Measurements from ENCODE around the gene CCT2. TPM values are rescaled to one million over a fixed set of nuclear protein-coding genes. Genes with fewer than 3 reads are reported as not detected.

The CCT2 gene
- total and polyA plus RNA-seq, 9 of the 15 experiments (the other 6 are each of a cell fraction or from before 2014, with no cell fraction given) = 341 to 738 (median 490) TPM

- TF ChIP-seq ZNF639 (CRISPR knock-in tag; conservative IDR thresholded peaks at IDR 0.05 in 1 of 2, IDR thresholded peaks at IDR 0.05 in 1 of 2) = no peak
- TF ChIP-seq ZNF23 (CRISPR knock-in tag; IDR thresholded peaks at IDR 0.05) = no peak
- no peak for TF ChIP-seq NFRKB (IDR thresholded peaks at IDR 0.05; ENCODE audit: low read depth)
- TF ChIP-seq ZNF511 (CRISPR knock-in tag; IDR thresholded peaks at IDR 0.05) = no peak
- TF ChIP-seq KAT8 (IDR thresholded peaks at IDR 0.05; ENCODE audit: low read depth) = no peak
- no peak for TF ChIP-seq TBL1XR1 (IDR thresholded peaks at IDR 0.05; ENCODE audit: low read length in 2 of 2)
- no peak for TF ChIP-seq ARID4B (CRISPR knock-in tag; IDR thresholded peaks at IDR 0.05)
- TF ChIP-seq ZNF121 (CRISPR knock-in tag; conservative IDR thresholded peaks at IDR 0.05) = no peak
- TF ChIP-seq SNIP1 (IDR thresholded peaks at IDR 0.05; ENCODE audit: low read depth) = no peak
- TF ChIP-seq ZNF354B (CRISPR knock-in tag; IDR thresholded peaks at IDR 0.05) = no peak
- no peak for TF ChIP-seq FOXP1 (CRISPR knock-in tag; IDR thresholded peaks at IDR 0.05)
- TF ChIP-seq ZNF395 (CRISPR knock-in tag; IDR thresholded peaks at IDR 0.05) = no peak
- TF ChIP-seq PHF8 (IDR thresholded peaks at IDR 0.05; ENCODE audit: borderline replicate concordance, low read length) = no peak
- no peak for TF ChIP-seq ZKSCAN8 (CRISPR knock-in tag; IDR thresholded peaks at IDR 0.05)
Observed at GRCh38 chr12:69545081-69545480, 40.2 kb upstream of the CCT2 start (continued).
